Measurements from ENCODE around the gene ATP10D.

ATP10D gene

DNA sequence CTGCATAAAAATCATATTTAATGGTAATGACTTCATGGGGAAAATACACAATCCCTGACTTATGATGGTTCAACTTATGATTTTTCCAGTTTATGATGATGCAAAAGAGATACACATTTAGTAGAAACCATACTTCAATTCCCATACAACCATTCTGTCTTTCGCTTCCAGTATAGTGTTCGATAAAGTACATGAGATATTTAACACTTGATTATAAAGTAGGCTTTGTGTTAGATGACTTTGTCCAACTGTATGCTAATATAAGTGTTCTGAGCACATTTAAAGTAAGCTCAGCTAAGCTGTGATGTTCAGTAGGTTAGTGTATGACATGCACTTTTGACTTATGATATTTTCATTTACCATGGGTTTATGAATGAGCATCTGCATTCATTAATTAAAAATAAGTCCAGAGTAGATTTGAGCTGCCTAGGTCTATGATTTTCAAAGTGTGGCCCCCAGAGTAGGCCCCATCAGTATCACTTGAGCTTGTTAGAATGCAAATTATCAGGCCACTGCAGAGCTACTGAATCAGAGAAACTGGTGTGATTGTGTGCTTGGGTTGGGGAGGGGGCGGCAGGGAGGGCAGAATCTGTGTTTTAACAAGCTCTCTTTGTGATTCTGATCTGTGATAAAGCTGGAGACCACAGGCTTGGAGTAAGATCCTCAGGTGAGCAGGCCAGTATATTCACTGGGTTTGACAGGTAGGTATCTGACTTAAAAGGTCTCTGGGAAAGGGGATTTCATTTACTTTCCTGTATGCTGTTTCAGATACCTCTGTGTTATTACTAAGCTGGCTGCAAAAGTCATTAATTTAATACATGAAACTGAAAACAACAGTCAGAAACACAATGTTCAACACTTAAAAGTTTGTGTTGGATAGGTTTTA, 8.4 kb downstream of the ATP10D start:
- no peak for ATAC-seq
- TF ChIP-seq PATZ1 (CRISPR knock-in tag; IDR thresholded peaks at IDR 0.05; ENCODE audit: borderline replicate concordance) (no peak), TCF4 (CRISPR knock-in tag; IDR thresholded peaks at IDR 0.05; ENCODE audit: borderline replicate concordance) (no peak), OSR1 (CRISPR knock-in tag; IDR thresholded peaks at IDR 0.05) (no peak), ESRRG (CRISPR knock-in tag; IDR thresholded peaks at IDR 0.05) (no peak), PPARA (CRISPR knock-in tag; IDR thresholded peaks at IDR 0.05; ENCODE audit: borderline replicate concordance) (no peak), ZNF70 (CRISPR knock-in tag; IDR thresholded peaks at IDR 0.05) (no peak)

DNA sequence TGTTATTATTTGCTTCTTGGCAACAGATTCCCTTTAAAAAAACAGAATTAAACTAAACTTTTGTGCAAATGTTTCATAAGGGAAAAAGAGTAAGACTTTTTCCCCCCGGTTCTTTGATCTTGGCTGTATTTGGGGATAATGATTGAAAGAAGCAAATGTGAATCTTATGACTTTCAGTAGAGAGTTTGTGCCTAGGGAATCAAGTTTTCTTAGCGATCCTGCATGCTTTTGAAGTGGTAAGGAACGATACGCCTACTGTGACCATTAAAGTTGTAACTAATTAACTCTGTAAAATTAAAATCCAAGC, 9.0 kb downstream of the ATP10D start:
- no peak for ATAC-seq
- TF ChIP-seq ZNF8 (CRISPR knock-in tag; IDR thresholded peaks at IDR 0.05) (no peak), RARB (CRISPR knock-in tag; IDR thresholded peaks at IDR 0.05) (no peak)

DNA sequence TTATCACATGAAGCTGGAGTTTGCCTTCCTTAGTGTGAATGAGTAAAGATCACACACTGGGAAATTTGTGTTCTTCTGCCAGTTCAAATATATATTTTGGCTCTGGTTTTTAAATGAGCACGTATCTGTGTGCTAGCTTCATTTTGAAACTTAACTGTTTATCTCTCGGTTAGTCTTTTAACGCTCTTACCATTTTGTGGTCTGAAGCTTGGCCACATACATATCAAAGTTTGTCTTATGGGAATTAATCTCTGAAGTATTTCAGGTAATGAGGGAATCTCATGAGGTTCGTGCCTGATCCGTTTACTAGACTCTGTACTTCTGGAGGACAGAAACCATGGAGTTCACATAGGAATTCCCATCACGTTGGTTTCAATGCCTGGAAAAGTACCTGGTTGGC, 13.8 kb downstream of the ATP10D start:
- no peak for TF ChIP-seq ZNF565 (CRISPR knock-in tag; conservative IDR thresholded peaks at IDR 0.05; ENCODE audit: low read depth)
- no peak for ATAC-seq

DNA sequence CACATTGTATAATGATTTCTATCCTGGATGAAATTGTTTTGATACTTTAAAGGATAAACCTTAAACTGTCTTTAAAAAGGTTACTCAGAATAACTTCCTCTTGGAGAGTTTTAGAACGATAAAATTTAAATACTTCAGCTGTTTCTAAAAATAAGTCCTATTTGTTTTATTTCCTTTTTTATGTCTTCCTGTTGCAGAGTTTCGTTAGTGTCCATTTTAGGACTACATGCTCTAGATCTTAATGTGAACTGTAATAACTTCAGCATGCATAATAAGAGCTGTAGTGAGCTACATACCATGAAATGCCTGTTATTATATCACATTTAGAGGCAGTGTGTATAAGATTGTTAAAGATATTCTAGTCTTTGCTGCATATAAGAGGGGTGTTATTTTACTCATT, 14.6 kb downstream of the ATP10D start:
- ATAC-seq, result no peak
- TF ChIP-seq, protein P1, sequence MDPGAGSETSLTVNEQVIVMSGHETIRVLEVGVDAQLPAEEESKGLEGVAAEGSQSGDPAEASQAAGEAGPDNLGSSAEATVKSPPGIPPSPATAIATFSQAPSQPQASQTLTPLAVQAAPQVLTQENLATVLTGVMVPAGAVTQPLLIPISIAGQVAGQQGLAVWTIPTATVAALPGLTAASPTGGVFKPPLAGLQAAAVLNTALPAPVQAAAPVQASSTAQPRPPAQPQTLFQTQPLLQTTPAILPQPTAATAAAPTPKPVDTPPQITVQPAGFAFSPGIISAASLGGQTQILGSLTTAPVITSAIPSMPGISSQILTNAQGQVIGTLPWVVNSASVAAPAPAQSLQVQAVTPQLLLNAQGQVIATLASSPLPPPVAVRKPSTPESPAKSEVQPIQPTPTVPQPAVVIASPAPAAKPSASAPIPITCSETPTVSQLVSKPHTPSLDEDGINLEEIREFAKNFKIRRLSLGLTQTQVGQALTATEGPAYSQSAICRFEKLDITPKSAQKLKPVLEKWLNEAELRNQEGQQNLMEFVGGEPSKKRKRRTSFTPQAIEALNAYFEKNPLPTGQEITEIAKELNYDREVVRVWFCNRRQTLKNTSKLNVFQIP (CRISPR knock-in tag; IDR thresholded peaks at IDR 0.05; ENCODE audit: borderline replicate concordance, low read depth), result no peak
- TF ChIP-seq ESRRG (CRISPR knock-in tag; IDR thresholded peaks at IDR 0.05), result no peak
- TF ChIP-seq ZNF565 (CRISPR knock-in tag; conservative IDR thresholded peaks at IDR 0.05; ENCODE audit: low read depth), result no peak
- TF ChIP-seq ZNF70 (CRISPR knock-in tag; IDR thresholded peaks at IDR 0.05), result no peak
- no peak for TF ChIP-seq ZC3H10 (CRISPR knock-in tag; IDR thresholded peaks at IDR 0.05)
- no peak for TF ChIP-seq ZNF8 (CRISPR knock-in tag; IDR thresholded peaks at IDR 0.05)
- no peak for TF ChIP-seq CREB5 (CRISPR knock-in tag; IDR thresholded peaks at IDR 0.05; ENCODE audit: low read depth)
- no peak for TF ChIP-seq RARB (CRISPR knock-in tag; IDR thresholded peaks at IDR 0.05)

- TF ChIP-seq ISL1 (CRISPR knock-in tag; IDR thresholded peaks at IDR 0.05) (no peak), TOX (CRISPR knock-in tag; IDR thresholded peaks at IDR 0.05; ENCODE audit: borderline replicate concordance) (no peak), CSDC2 (CRISPR knock-in tag; IDR thresholded peaks at IDR 0.05) (no peak), ARNTL (CRISPR knock-in tag; IDR thresholded peaks at IDR 0.05; ENCODE audit: borderline replicate concordance, low read depth) (no peak)
- TF ChIP-seq, protein P1 (CRISPR knock-in tag; IDR thresholded peaks at IDR 0.05; ENCODE audit: borderline replicate concordance, low read depth), result no peak
- no peak for ATAC-seq
Observed at GRCh38 chr4:47500776-47501175, 15.7 kb downstream of the ATP10D start.

DNA sequence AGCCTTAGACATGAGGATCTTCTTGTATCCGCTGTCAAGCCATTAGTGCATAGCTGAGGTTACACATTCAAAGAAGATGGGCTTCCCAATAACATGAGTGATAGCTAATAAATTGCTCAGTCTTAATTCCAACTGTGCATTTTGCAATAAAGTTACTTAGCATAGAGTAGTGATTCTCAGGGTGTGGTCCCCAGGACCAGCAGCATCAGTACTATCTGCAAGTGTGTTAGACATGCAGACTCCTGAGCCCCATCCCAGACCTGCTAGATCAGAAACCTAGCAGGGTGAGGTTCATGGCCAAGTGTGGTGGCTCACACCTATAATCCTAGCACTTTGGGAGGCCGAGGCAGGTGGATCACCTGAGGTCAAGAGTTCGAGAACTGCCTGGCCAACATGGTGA, 20.1 kb downstream of the ATP10D start:
- ATAC-seq, result no peak
- TF ChIP-seq TCF4 (CRISPR knock-in tag; IDR thresholded peaks at IDR 0.05; ENCODE audit: borderline replicate concordance), result no peak
- TF ChIP-seq, protein P2, sequence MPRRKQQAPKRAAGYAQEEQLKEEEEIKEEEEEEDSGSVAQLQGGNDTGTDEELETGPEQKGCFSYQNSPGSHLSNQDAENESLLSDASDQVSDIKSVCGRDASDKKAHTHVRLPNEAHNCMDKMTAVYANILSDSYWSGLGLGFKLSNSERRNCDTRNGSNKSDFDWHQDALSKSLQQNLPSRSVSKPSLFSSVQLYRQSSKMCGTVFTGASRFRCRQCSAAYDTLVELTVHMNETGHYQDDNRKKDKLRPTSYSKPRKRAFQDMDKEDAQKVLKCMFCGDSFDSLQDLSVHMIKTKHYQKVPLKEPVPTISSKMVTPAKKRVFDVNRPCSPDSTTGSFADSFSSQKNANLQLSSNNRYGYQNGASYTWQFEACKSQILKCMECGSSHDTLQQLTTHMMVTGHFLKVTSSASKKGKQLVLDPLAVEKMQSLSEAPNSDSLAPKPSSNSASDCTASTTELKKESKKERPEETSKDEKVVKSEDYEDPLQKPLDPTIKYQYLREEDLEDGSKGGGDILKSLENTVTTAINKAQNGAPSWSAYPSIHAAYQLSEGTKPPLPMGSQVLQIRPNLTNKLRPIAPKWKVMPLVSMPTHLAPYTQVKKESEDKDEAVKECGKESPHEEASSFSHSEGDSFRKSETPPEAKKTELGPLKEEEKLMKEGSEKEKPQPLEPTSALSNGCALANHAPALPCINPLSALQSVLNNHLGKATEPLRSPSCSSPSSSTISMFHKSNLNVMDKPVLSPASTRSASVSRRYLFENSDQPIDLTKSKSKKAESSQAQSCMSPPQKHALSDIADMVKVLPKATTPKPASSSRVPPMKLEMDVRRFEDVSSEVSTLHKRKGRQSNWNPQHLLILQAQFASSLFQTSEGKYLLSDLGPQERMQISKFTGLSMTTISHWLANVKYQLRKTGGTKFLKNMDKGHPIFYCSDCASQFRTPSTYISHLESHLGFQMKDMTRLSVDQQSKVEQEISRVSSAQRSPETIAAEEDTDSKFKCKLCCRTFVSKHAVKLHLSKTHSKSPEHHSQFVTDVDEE (CRISPR knock-in tag; IDR thresholded peaks at IDR 0.05), result no peak
- TF ChIP-seq, protein P1 (CRISPR knock-in tag; IDR thresholded peaks at IDR 0.05; ENCODE audit: borderline replicate concordance, low read depth), result no peak
- TF ChIP-seq CSDC2 (CRISPR knock-in tag; IDR thresholded peaks at IDR 0.05), result no peak
- no peak for TF ChIP-seq ISL1 (CRISPR knock-in tag; IDR thresholded peaks at IDR 0.05)
- no peak for TF ChIP-seq BACH2 (CRISPR knock-in tag; IDR thresholded peaks at IDR 0.05; ENCODE audit: borderline replicate concordance)
- TF ChIP-seq ESRRG (CRISPR knock-in tag; IDR thresholded peaks at IDR 0.05), result no peak
- TF ChIP-seq CREB5 (CRISPR knock-in tag; IDR thresholded peaks at IDR 0.05; ENCODE audit: low read depth), result no peak
- no peak for TF ChIP-seq RARB (CRISPR knock-in tag; IDR thresholded peaks at IDR 0.05)
- TF ChIP-seq OSR1 (CRISPR knock-in tag; IDR thresholded peaks at IDR 0.05), result no peak
- no peak for TF ChIP-seq ARNTL (CRISPR knock-in tag; IDR thresholded peaks at IDR 0.05; ENCODE audit: borderline replicate concordance, low read depth)

All from SK-N-SH treated with all-trans-retinoic acid at 6 μM for 48 hours (cell line).